Karpas-422 (cell line): ENCODE data around the gene CTDP1. TPM values are rescaled to one million over a fixed set of nuclear protein-coding genes. Genes with fewer than 3 reads are reported as not detected.

Source experiments
- DNase-seq: peaks from one replicate; pipeline ENCODE4 v3.0.0-alpha.2; 2015
- H2AFZ ChIP-seq: fragments of 200-600 bp; sonication (generic); 2 replicates; pipeline ENCODE4 v1.6.1; 2014; ENCODE audit warnings: antibody characterized with exemption, low read length, mixed read lengths
- H3K27ac ChIP-seq: fragments of 200-600 bp; sonication (generic); 2 replicates; pipeline ENCODE4 v1.5.1; 2014; ENCODE audit warnings: mild to moderate bottlenecking, low read length, moderate library complexity
- H3K27me3 ChIP-seq: fragments of 200-600 bp; sonication (generic); 2 replicates; pipeline ENCODE4 v1.6.1; 2014; ENCODE audit warnings: low read length, mixed read lengths
- H3K36me3 ChIP-seq: fragments of 200-600 bp; sonication (generic); 2 replicates; pipeline ENCODE4 v1.6.1; 2014; ENCODE audit warnings: low read length, mixed read lengths; ENCODE audit not compliant: insufficient read depth
- H3K4me1 ChIP-seq: fragments of 200-600 bp; sonication (generic); 2 replicates; pipeline ENCODE4 v1.6.1; 2014; ENCODE audit warnings: mild to moderate bottlenecking, low read length, mixed read lengths
- H3K4me2 ChIP-seq: fragments of 200-600 bp; sonication (generic); 2 replicates; pipeline ENCODE4 v1.6.1; 2014; ENCODE audit warnings: low read length, low read depth, mild to moderate bottlenecking; ENCODE audit not compliant: poor library complexity, severe bottlenecking
- H3K4me3 ChIP-seq: fragments of 200-600 bp; sonication (generic); 2 replicates; pipeline ENCODE4 v1.5.1; 2014; ENCODE audit warnings: mild to moderate bottlenecking, antibody characterized with exemption, low read length, mixed read lengths
- H3K79me2 ChIP-seq: fragments of 200-600 bp; sonication (generic); 2 replicates; pipeline ENCODE4 v1.6.1; 2014; ENCODE audit warnings: mild to moderate bottlenecking, low read length, mixed read lengths
- H3K9ac ChIP-seq: fragments of 200-600 bp; sonication (generic); 2 replicates; pipeline ENCODE4 v1.6.0; 2014; ENCODE audit warnings: low read length
- H3K9me2 ChIP-seq: fragments of 200-600 bp; sonication (generic), shearing (Covaris generic); replicated peaks from 2 replicates; pipeline ENCODE4 v1.6.0; 2014; ENCODE audit warnings: mild to moderate bottlenecking, low read length, moderate library complexity; ENCODE audit not compliant: insufficient read depth
- H3K9me3 ChIP-seq: fragments of 300-700, 200-600 bp; sonication (generic); 2 replicates; pipeline ENCODE4 v1.6.1; 2014; ENCODE audit warnings: low read length, mixed read lengths
- H4K20me1 ChIP-seq: fragments of 200-600 bp; sonication (generic); 2 replicates; pipeline ENCODE4 v1.6.1; 2014; ENCODE audit warnings: mild to moderate bottlenecking, antibody characterized with exemption, low read length, low read depth; ENCODE audit not compliant: insufficient read depth
- total RNA-seq: library from RNA; depleted of rRNA; stranded (reverse); fragments of >200 nt; shearing (Covaris generic); gene quantifications from 2 replicates; pipeline ENCODE4 v1.2.3, GENCODE V29; 2014; ENCODE audit warnings: low replicate concordance

Gene CTDP1
- total RNA-seq, 1 experiment from 2014 or later, result 14.1 TPM

DNA sequence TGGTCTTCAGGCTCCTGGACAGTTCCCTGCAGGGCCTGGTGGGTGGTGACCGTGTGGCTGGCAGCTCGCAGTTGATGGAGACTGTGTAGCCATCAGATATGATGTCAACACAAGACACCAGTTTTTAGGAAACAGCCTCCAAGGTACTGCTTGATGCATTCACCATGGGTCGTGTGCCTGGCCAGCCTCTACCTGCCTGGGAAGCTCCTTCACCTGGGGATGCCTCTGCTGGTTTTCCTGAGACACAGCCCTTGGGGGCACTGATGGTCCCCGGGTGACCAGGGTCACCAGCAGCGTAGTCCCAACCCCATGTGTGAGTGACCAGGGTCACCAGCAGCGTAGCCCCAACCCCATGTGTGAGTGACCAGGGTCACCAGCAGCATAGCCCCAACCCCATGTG is 84.5 kb downstream of the CTDP1 start:
- Histone ChIP-seq H3K4me1 (no peaks in the 10 kb centered on the region), H3K27ac (no peak overlapping the region), H3K4me2 (no peak overlapping the region), H3K27me3 (peaks cover 2% of the 10 kb centered on the region; the same call in 1 of the 2 replicates), H3K9me3 (no peaks in the 10 kb centered on the region), H4K20me1 (no peaks in the 10 kb centered on the region), H3K9me2 (no peaks in the 10 kb centered on the region), H3K9ac (no peak overlapping the region), H3K36me3 (no peaks in the 10 kb centered on the region), H2AFZ (no peak overlapping the region), H3K4me3 (no peak overlapping the region), H3K79me2 (no peaks in the 10 kb centered on the region)
- no peak for DNase-seq

DNA sequence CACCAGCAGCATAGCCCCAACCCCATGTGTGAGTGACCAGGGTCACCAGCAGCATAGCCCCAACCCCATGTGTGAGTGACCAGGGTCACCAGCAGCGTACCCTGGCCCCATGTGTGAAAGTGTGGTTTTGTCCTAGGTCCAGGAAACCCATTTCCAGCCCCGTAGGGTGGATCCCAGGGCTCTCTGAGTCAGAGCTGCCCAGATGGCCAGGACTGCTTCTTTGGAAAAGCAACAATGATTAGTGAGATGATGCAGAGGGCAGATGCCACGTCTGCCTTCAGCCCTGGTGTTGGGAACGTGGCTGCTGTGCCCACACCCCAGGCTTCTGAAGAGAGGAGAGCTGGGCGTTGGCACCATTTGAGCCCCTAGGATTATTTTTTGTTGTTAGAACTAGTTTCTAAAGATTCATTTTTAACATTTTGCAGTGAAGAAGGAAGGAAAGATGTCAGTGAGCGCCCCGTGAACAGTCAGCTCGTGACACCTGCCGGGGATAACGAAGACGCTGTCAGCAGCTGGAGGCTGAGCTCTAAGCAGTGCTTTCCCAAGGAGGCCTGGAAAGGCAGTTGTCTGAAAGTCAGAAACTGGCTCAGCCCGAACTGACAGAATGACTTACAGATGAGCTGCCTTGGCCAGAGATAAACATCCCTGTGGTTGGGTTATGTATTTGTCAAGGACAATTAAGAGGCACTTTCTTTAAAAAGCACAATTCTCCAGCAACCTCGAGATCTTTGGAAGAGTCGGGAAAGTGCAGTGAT is 86.1 kb downstream of the CTDP1 start:
- no peaks in the 10 kb centered on the region for H3K79me2 ChIP-seq
- H3K27me3 ChIP-seq, result peaks cover 2% of the 10 kb centered on the region; the same call in 1 of the 2 replicates
- H3K9ac ChIP-seq, result no peak overlapping the region
- H3K27ac ChIP-seq, result no peak overlapping the region
- no peak overlapping the region for H3K4me3 ChIP-seq
- no peak for DNase-seq
- no peaks in the 10 kb centered on the region for H3K4me1 ChIP-seq
- H3K9me3 ChIP-seq, result no peaks in the 10 kb centered on the region
- H3K4me2 ChIP-seq, result no peak overlapping the region
- no peaks in the 10 kb centered on the region for H3K36me3 ChIP-seq
- H3K9me2 ChIP-seq, result no peaks in the 10 kb centered on the region
- H4K20me1 ChIP-seq, result no peaks in the 10 kb centered on the region
- no peak overlapping the region for H2AFZ ChIP-seq

DNA sequence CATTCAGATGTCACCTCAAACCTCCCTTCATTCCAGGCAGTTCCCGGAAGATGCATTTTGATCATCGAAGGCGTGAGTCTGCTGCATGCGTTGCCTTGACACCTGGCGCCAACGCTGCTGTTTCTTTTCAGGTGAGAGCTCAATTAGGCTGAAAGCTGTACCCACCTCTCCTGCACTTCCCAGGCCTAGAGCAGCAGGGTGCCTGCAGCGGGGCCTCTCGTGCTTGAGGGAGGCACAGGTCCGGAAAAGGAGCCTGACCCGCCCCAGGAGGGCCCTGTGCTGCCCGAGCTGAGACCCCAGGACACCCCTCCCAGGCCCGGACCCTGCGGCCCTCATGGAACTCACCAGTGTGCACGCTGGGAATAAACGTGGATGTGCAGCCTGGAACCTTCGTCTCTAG is 86.7 kb downstream of the CTDP1 start:
- no peak overlapping the region for H3K9ac ChIP-seq
- H3K36me3 ChIP-seq, result no peaks in the 10 kb centered on the region
- no peaks in the 10 kb centered on the region for H3K9me3 ChIP-seq
- H3K79me2 ChIP-seq, result no peaks in the 10 kb centered on the region
- no peak overlapping the region for H3K27ac ChIP-seq
- no peak overlapping the region for H2AFZ ChIP-seq
- no peak overlapping the region for H3K4me2 ChIP-seq
- no peak for DNase-seq
- H3K4me3 ChIP-seq, result no peak overlapping the region
- no peaks in the 10 kb centered on the region for H3K4me1 ChIP-seq
- no peaks in the 10 kb centered on the region for H3K9me2 ChIP-seq
- peaks cover 2% of the 10 kb centered on the region; the same call in 1 of the 2 replicates for H3K27me3 ChIP-seq
- no peaks in the 10 kb centered on the region for H4K20me1 ChIP-seq

DNA sequence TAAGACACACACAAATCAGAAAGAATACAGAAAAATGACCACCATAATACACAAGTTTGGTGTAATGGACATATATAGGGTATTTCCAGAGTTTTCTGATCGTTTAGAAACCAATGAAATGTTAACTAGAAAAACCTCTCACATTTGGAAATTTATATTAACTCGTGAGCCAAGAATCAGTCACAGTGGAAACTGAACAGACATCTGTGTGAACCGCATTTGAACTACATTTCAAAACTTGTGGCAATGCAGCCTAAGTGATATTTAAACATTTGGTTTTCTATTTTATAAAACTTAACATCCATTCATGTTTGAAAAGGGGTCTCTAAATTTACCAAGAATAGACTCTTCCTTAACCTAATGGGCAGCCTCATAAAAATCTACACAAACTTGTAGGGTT is 89.1 kb downstream of the CTDP1 start:
- Histone ChIP-seq H2AFZ (no peak overlapping the region), H3K36me3 (no peaks in the 10 kb centered on the region), H3K9me2 (no peaks in the 10 kb centered on the region), H3K4me1 (no peaks in the 10 kb centered on the region), H3K4me2 (no peak overlapping the region), H3K9ac (no peak overlapping the region), H4K20me1 (no peaks in the 10 kb centered on the region), H3K9me3 (no peaks in the 10 kb centered on the region), H3K27ac (no peak overlapping the region), H3K4me3 (no peak overlapping the region), H3K27me3 (peaks cover 2% of the 10 kb centered on the region; the same call in 1 of the 2 replicates), H3K79me2 (no peaks in the 10 kb centered on the region)
- no peak for DNase-seq

DNA sequence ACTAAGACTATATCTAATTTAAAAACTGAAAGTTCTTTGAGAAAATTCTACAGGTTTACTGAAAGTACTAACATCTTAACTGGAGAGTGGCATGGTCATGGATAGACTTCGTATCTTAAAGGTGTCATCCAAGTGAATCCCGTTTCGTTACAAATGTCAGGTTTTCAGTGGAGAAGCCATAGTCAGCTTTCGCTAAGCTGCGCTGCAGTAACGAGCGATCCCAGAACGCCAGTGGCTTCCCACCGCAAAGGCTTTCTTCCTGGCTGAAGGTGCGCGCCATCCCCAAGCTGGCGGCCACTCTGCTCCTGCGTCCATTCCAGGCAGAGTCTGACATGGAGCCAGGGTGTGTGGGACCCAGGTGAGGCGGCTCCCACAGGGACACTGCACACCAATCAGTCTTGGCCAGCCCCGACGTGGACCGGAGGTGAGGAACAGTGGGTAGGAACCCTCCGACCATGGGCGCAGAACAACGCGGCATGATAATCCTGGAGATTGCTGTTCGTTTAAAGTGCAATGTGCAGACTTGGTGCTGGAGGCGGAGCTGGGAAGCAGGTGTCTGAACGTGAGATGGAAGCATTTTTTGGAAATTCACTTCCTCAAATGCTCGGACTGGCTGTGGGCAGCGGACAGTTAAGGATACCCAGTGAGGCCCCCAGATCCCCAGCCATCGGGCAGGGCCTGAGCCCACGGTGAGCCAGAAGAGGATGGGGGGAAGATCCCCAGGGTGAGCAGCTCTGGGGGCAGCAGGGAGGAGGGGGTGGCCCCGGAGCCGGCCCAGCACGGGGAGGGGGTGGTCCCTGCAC is 90.3 kb downstream of the CTDP1 start:
- Histone ChIP-seq H3K9ac (no peak overlapping the region), H4K20me1 (no peaks in the 10 kb centered on the region), H3K79me2 (no peaks in the 10 kb centered on the region), H3K9me3 (no peaks in the 10 kb centered on the region), H3K4me1 (no peaks in the 10 kb centered on the region), H3K27me3 (peaks cover 2% of the 10 kb centered on the region; the same call in 1 of the 2 replicates), H3K4me3 (no peak overlapping the region), H3K27ac (no peak overlapping the region), H2AFZ (no peak overlapping the region), H3K36me3 (no peaks in the 10 kb centered on the region), H3K4me2 (no peak overlapping the region), H3K9me2 (no peaks in the 10 kb centered on the region)
- DNase-seq, result no peak

DNA sequence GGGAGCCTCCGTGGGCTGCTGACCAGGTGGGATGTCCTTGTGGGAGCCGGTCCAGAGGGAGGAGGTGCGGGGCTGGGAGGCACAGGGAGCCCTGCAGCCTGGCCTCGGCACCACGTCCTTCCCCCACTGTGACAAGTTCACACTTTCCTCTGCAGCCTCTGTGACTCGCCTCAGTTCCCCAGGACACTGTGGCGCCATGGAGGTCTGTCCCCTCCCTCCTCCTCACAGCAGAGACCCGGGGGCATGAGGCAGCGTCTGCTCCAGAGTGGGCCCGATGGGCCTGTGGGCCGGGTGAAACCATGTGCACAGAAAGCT is 90.9 kb downstream of the CTDP1 start:
- H2AFZ ChIP-seq, result no peak overlapping the region
- DNase-seq, result no peak
- no peak overlapping the region for H3K4me2 ChIP-seq
- H3K4me3 ChIP-seq, result no peak overlapping the region
- no peaks in the 10 kb centered on the region for H4K20me1 ChIP-seq
- no peaks in the 10 kb centered on the region for H3K79me2 ChIP-seq
- H3K9me2 ChIP-seq, result no peaks in the 10 kb centered on the region
- no peak overlapping the region for H3K27ac ChIP-seq
- H3K27me3 ChIP-seq, result peaks cover 2% of the 10 kb centered on the region; the same call in 1 of the 2 replicates
- no peaks in the 10 kb centered on the region for H3K9me3 ChIP-seq
- no peaks in the 10 kb centered on the region for H3K4me1 ChIP-seq
- H3K9ac ChIP-seq, result no peak overlapping the region
- H3K36me3 ChIP-seq, result no peaks in the 10 kb centered on the region

DNA sequence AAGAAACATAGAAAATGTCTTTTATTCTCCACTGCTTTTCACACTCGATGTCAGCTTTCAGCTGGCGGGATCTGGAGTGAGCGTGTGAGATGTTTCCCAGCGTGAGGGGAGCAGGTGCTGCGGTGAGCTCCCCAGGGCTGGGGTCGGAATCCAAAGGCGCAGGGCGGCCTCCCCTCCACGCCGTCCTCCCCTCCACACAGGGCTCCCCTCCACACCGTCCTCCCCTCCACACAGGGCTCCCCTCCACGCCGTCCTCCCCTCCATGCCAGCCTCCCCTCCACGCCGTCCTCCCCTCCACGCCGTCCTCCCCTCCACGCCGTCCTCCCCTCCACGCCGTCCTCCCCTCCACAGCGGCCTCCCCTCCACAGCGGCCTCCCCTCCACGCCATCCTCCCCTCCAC is 91.2 kb downstream of the CTDP1 start:
- H3K4me1 ChIP-seq, result no peaks in the 10 kb centered on the region
- no peaks in the 10 kb centered on the region for H3K36me3 ChIP-seq
- H3K9me3 ChIP-seq, result no peaks in the 10 kb centered on the region
- no peak overlapping the region for H3K9ac ChIP-seq
- no peak for DNase-seq
- no peak overlapping the region for H3K27ac ChIP-seq
- H2AFZ ChIP-seq, result no peak overlapping the region
- no peaks in the 10 kb centered on the region for H3K9me2 ChIP-seq
- H3K4me3 ChIP-seq, result no peak overlapping the region
- no peak overlapping the region for H3K4me2 ChIP-seq
- no peaks in the 10 kb centered on the region for H3K79me2 ChIP-seq
- H4K20me1 ChIP-seq, result no peaks in the 10 kb centered on the region
- H3K27me3 ChIP-seq, result peaks cover 2% of the 10 kb centered on the region; the same call in 1 of the 2 replicates

DNA sequence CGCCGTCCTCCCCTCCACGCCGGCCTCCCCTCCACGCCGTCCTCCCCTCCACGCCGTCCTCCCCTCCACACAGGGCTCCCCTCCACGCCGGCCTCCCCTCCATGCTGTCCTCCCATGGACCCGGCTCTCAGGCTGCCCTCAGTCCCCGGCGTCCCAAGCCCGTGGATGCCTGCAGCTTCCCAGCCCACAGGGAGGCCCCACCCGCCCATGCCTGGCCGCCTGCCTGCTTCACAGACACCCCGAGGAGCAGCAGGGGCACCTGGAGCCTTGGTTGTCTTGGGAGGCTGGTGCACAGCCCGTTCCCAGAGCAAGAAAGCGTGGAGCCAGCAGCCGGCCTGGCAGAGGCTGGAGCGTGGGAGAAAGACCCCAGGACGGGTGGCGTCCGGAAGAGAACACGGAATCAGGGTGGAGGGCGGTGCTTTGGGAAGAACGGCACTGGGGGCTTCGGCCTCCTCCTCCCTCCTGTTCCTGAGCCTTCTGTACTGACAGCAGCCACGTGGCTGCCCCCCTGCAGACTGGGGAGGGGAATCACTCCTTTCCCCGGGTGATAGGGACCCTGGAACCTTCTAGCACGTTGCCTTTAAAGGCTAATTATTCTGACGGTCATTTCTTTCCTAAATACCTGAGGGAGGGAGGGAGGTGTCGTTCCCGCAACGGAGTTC is 92.0 kb downstream of the CTDP1 start:
- no peak overlapping the region for H3K27ac ChIP-seq
- H3K27me3 ChIP-seq, result peaks cover 2% of the 10 kb centered on the region; the same call in 1 of the 2 replicates
- no peak overlapping the region for H3K9ac ChIP-seq
- H2AFZ ChIP-seq, result no peak overlapping the region
- H3K4me1 ChIP-seq, result no peaks in the 10 kb centered on the region
- H3K4me3 ChIP-seq, result no peak overlapping the region
- no peaks in the 10 kb centered on the region for H3K9me2 ChIP-seq
- H3K9me3 ChIP-seq, result no peaks in the 10 kb centered on the region
- no peak overlapping the region for H3K4me2 ChIP-seq
- no peak for DNase-seq
- no peaks in the 10 kb centered on the region for H3K36me3 ChIP-seq
- no peaks in the 10 kb centered on the region for H3K79me2 ChIP-seq
- no peaks in the 10 kb centered on the region for H4K20me1 ChIP-seq
